ENCODE results near the gene SNX32. TPM values are rescaled to one million over a fixed set of nuclear protein-coding genes. Genes with fewer than 3 reads are reported as not detected.
A peak's percentile ranks its signal among the peaks of the same experiment; 100 is the strongest.

Gene SNX32
- total RNA-seq, 1 experiment from 2014 or later = not detected

DNA sequence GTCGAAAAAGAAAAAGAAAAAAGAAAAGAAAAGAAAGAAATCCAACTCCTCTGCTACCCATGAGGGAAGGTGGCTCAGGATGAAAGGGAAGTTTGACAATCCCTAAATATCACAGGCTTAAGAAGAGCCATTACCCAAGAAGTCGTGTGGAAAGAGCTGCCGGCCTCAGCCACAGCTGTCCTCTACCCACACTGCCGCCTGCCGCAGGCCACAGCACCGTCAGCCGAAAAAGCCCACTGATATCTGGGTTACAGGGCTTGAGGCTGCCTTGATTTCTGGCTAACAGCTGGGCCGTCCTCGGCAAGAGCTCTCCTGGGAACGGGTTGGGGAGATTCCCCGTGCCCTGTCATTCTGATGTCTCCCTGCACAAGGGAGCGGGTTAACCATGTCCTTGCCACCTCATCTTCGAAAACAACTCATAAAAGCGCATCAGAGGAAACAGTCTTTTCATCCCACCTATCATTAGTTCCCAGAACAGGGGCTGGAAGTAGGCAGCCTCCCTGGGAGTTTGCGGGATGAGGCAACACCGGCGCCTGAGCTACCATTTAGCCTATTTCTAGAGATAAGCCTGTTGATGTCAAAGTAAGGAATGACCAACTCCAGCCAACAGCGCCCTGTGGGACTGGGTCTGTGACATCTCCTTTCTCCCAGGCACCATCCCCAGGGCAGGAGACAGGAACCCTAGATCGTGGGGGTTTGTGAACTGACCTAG, 21.8 kb upstream of the SNX32 start:
- intact Hi-C loops (cut with micrococcal nuclease; ENCODE audit: unreplicated experiment) = no loop called here
- ATAC-seq (0 out of 2 replicates have a peak, but pooled peaks have one; percentile 7), DNase-seq (ENCODE audit: low read depth, low spot score) (no peak)
- Histone ChIP-seq H3K36me3 (ENCODE audit: control insufficient read depth, insufficient read depth, low read length) (no peaks in the 10 kb centered on the region), H3K27me3 (ENCODE audit: control insufficient read depth, insufficient read depth, low read length) (no peaks in the 10 kb centered on the region), H3K27ac (ENCODE audit: low read length) (no peak overlapping the region), H3K4me3 (ENCODE audit: low read depth in 2 of 2, low read length in 2 of 2) (no peak overlapping the region), H3K9me3 (ENCODE audit: control insufficient read depth, insufficient read depth, low read depth, low read length) (no peaks in the 10 kb centered on the region), H3K4me1 (ENCODE audit: control insufficient read depth, insufficient read depth, low read length) (0 out of 2 replicates have a peak, but pooled peaks cover 3% of the 10 kb centered on the region)
- no TSS peak for BruUV-seq (replicated peaks)
- in situ Hi-C loops (cut with HindIII; ENCODE audit: low pct_unique_long_range_greater_than_20kb, low sequenced_read_pairs) = loop anchor here (5.0 kb wide), 1 partner anchor 50 kb away; no protein-coding TSS in a partner anchor
- ChIA-PET POLR2A (interaction anchor here (0.7 kb wide), 1 partner anchor 22 kb away, joined by 15 read pairs; no protein-coding TSS in a partner anchor), CTCF (interaction anchor here (2.3 kb wide), 1 partner anchor 67 kb away, joined by 15 read pairs; no protein-coding TSS in a partner anchor)
- TF ChIP-seq, protein P1, sequence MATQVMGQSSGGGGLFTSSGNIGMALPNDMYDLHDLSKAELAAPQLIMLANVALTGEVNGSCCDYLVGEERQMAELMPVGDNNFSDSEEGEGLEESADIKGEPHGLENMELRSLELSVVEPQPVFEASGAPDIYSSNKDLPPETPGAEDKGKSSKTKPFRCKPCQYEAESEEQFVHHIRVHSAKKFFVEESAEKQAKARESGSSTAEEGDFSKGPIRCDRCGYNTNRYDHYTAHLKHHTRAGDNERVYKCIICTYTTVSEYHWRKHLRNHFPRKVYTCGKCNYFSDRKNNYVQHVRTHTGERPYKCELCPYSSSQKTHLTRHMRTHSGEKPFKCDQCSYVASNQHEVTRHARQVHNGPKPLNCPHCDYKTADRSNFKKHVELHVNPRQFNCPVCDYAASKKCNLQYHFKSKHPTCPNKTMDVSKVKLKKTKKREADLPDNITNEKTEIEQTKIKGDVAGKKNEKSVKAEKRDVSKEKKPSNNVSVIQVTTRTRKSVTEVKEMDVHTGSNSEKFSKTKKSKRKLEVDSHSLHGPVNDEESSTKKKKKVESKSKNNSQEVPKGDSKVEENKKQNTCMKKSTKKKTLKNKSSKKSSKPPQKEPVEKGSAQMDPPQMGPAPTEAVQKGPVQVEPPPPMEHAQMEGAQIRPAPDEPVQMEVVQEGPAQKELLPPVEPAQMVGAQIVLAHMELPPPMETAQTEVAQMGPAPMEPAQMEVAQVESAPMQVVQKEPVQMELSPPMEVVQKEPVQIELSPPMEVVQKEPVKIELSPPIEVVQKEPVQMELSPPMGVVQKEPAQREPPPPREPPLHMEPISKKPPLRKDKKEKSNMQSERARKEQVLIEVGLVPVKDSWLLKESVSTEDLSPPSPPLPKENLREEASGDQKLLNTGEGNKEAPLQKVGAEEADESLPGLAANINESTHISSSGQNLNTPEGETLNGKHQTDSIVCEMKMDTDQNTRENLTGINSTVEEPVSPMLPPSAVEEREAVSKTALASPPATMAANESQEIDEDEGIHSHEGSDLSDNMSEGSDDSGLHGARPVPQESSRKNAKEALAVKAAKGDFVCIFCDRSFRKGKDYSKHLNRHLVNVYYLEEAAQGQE (IDR thresholded peaks at IDR 0.05; ENCODE audit: insufficient read depth in 1 of 2, low read depth in 2 of 2, low read length in 1 of 2) = no peak
- TF ChIP-seq, protein P2, sequence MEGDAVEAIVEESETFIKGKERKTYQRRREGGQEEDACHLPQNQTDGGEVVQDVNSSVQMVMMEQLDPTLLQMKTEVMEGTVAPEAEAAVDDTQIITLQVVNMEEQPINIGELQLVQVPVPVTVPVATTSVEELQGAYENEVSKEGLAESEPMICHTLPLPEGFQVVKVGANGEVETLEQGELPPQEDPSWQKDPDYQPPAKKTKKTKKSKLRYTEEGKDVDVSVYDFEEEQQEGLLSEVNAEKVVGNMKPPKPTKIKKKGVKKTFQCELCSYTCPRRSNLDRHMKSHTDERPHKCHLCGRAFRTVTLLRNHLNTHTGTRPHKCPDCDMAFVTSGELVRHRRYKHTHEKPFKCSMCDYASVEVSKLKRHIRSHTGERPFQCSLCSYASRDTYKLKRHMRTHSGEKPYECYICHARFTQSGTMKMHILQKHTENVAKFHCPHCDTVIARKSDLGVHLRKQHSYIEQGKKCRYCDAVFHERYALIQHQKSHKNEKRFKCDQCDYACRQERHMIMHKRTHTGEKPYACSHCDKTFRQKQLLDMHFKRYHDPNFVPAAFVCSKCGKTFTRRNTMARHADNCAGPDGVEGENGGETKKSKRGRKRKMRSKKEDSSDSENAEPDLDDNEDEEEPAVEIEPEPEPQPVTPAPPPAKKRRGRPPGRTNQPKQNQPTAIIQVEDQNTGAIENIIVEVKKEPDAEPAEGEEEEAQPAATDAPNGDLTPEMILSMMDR (IDR thresholded peaks at IDR 0.05) = no peak
- no peak for TF ChIP-seq TCF7L2 (IDR thresholded peaks at IDR 0.05; ENCODE audit: low read depth, low read length)

- no TSS peak for BruUV-seq (replicated peaks)
- TF ChIP-seq TCF7L2 (IDR thresholded peaks at IDR 0.05; ENCODE audit: low read depth, low read length) (no peak), POLR2AphosphoS5 (IDR thresholded peaks at IDR 0.05; ENCODE audit: low read depth, low read length) (no peak)
- H3K36me3 ChIP-seq (ENCODE audit: control insufficient read depth, insufficient read depth, low read length) = no peaks in the 10 kb centered on the region
- no peak overlapping the region for H3K27ac ChIP-seq (ENCODE audit: low read length)
- intact Hi-C loops (cut with micrococcal nuclease; ENCODE audit: unreplicated experiment) = no loop called here
- no peak overlapping the region for H3K4me3 ChIP-seq (ENCODE audit: low read depth in 2 of 2, low read length in 2 of 2)
- DNase-seq (ENCODE audit: low read depth, low spot score) = no peak
- POLR2A ChIA-PET = no interaction called here
- H3K4me1 ChIP-seq (ENCODE audit: control insufficient read depth, insufficient read depth, low read length) = 0 out of 2 replicates have a peak, but pooled peaks cover 3% of the 10 kb centered on the region
- in situ Hi-C loops (cut with HindIII; ENCODE audit: low pct_unique_long_range_greater_than_20kb, low sequenced_read_pairs) = loop anchor here (5.0 kb wide), 1 partner anchor 52 kb away; no protein-coding TSS in a partner anchor
- CTCF ChIA-PET = no interaction called here
- H3K9me3 ChIP-seq (ENCODE audit: control insufficient read depth, insufficient read depth, low read depth, low read length) = no peaks in the 10 kb centered on the region
- no peaks in the 10 kb centered on the region for H3K27me3 ChIP-seq (ENCODE audit: control insufficient read depth, insufficient read depth, low read length)
- ATAC-seq = no peak
Observed at GRCh38 chr11:65814131-65814985, 19.4 kb upstream of the SNX32 start.

Measured in Panc1 (cell line).